SU-DHL-6 (cell line): ENCODE results near the gene ZBED2.

Experiments
- EZH2phosphoT487 ChIP-seq: fragments of 200-600 bp; sonication (generic), shearing (Covaris generic); conservative IDR thresholded peaks from 2 replicates; pipeline ENCODE4 v1.6.1; 2018; ENCODE audit warnings: mild to moderate bottlenecking, antibody characterized with exemption, low read length, moderate library complexity, mixed read lengths
- TF ChIP-seq, protein P1 (sequence below): fragments of 200-600 bp; sonication (generic); IDR thresholded peaks from one replicate; pipeline ENCODE4 v1.5.1; 2017; ENCODE audit warnings: antibody characterized with exemption, mild to moderate bottlenecking, low read length, moderate library complexity; ENCODE audit not compliant: insufficient read depth, poor library complexity, severe bottlenecking

DNA sequence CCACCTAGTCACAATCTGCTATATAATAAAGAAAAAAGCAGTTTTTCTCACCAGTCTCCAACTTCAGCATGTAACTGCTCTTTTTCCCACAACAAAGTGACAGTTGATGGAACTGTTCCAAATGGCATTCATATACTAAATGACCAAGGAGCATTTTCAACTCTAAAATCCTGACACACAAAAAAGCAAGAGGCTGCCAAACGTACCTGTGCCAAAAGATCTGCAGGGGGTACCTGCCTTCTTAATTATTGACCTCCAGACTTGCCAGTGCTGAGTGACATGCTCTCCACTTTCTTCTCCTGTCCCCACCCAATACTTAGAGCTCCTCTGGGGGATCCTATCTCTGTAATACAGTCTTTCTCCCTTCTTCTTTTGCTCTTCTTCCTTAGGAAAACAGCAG lies 18.0 kb downstream of the ZBED2 start:
- TF ChIP-seq, protein P1, sequence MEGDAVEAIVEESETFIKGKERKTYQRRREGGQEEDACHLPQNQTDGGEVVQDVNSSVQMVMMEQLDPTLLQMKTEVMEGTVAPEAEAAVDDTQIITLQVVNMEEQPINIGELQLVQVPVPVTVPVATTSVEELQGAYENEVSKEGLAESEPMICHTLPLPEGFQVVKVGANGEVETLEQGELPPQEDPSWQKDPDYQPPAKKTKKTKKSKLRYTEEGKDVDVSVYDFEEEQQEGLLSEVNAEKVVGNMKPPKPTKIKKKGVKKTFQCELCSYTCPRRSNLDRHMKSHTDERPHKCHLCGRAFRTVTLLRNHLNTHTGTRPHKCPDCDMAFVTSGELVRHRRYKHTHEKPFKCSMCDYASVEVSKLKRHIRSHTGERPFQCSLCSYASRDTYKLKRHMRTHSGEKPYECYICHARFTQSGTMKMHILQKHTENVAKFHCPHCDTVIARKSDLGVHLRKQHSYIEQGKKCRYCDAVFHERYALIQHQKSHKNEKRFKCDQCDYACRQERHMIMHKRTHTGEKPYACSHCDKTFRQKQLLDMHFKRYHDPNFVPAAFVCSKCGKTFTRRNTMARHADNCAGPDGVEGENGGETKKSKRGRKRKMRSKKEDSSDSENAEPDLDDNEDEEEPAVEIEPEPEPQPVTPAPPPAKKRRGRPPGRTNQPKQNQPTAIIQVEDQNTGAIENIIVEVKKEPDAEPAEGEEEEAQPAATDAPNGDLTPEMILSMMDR, result no peak
- TF ChIP-seq EZH2phosphoT487, result no peak
